K562 (cell line): ENCODE measurements around the gene HEBP1. TPM values are rescaled to one million over a fixed set of nuclear protein-coding genes. Genes with fewer than 3 reads are reported as not detected.

Experiments
- ATAC-seq: fragments of 200-7000 bp; cut with Tn5 transposase; 3 replicates; pipeline ENCODE4 v1.9.1; 2020; ENCODE audit warnings: moderate library complexity
- BruUV-seq: library from RNA; stranded (reverse); fragments of 400-500 nt; replicated peaks from 2 replicates; lab custom pipeline; 2021; lab: Mats Ljungman, UMichigan
- CTCF ChIA-PET: fragments of 300-600 bp; formaldehyde crosslinking; extraction: SDS; loops from one replicate; lab custom pipeline; 2021; ENCODE audit warnings: low intra/inter-chr PET ratio; lab: Yijun Ruan, JAX
- POLR2A ChIA-PET: fragments of 300-600, 350-650 bp; sonication (Branson Sonifier 250); formaldehyde crosslinking; extraction: SDS; loops from one replicate; lab custom pipeline; 2021; ENCODE audit warnings: antibody characterized with exemption, inconsistent platforms; lab: Yijun Ruan, JAX
- DNase-seq, 4 experiments: peaks; one replicate each; pipeline versions ENCODE4 v3.0.0 to v3.0.0-alpha.2; 2011 to 2018; ENCODE audit warnings: low spot score in 3 of 4, mixed read lengths in 3 of 4; ENCODE audit errors: extremely low read depth in 1 of 4
- FAIRE-seq: peaks from 2 replicates; lab custom pipeline; 2011; peaks lifted over from hg19 to GRCh38; lab: Jason Lieb, UNC
- H2AFZ ChIP-seq: 2 replicates; pipeline ENCODE4 v1.6.0; 2011; ENCODE audit warnings: low read depth, low read length, control low read depth, inconsistent platforms
- H3K27ac ChIP-seq: fragments of 200-600 bp; 3 replicates; pipeline ENCODE4 v1.8.0; 2011; ENCODE audit warnings: low read depth, mild to moderate bottlenecking, control low read depth, inconsistent platforms, low read length, moderate library complexity, mixed read lengths; ENCODE audit errors: extremely low read depth
- H3K27me3 ChIP-seq, 2 experiments: fragments of 300-600 bp in 1 of 2; 2 replicates in 1 of 2; 3 replicates in 1 of 2; pipeline versions ENCODE4 v1.6.0 to v1.8.0; 2011; ENCODE audit warnings: inconsistent platforms in 2 of 2, low read length in 2 of 2, mild to moderate bottlenecking in 1 of 2, mixed read lengths in 1 of 2, moderate library complexity in 1 of 2; ENCODE audit not compliant: control insufficient read depth in 2 of 2, insufficient read depth in 2 of 2
- H3K36me3 ChIP-seq: fragments of 300-600 bp; 3 replicates; pipeline ENCODE4 v1.8.0; 2011; ENCODE audit warnings: mild to moderate bottlenecking, low read length, inconsistent platforms; ENCODE audit not compliant: control insufficient read depth, insufficient read depth
- H3K4me1 ChIP-seq, 2 experiments: fragments of 200-600 bp in 1 of 2; replicated peaks in 1 of 2; 2 replicates in 1 of 2; 3 replicates in 1 of 2; pipeline versions ENCODE4 v1.5.1 to v1.8.0; 2011; ENCODE audit warnings: inconsistent platforms in 2 of 2, low read length in 2 of 2, mild to moderate bottlenecking in 1 of 2, mixed read lengths in 1 of 2, moderate library complexity in 1 of 2; ENCODE audit not compliant: control insufficient read depth in 2 of 2, insufficient read depth in 2 of 2
- H3K4me2 ChIP-seq: 2 replicates; pipeline ENCODE4 v1.6.1; 2011; ENCODE audit warnings: low read length, control low read depth, inconsistent platforms, mixed read lengths; ENCODE audit not compliant: insufficient read depth
- H3K4me3 ChIP-seq: fragments of 200-600 bp; sonication (generic), shearing (Covaris generic); 2 replicates; pipeline ENCODE4 v1.5.1; 2016; ENCODE audit warnings: control low read depth, inconsistent platforms
- H3K79me2 ChIP-seq: fragments of 200-600 bp; 3 replicates; pipeline ENCODE4 v1.8.0; 2011; ENCODE audit warnings: low read length, inconsistent platforms; ENCODE audit not compliant: control insufficient read depth, insufficient read depth
- H3K9ac ChIP-seq, 2 experiments: 2 replicates each; pipeline versions ENCODE4 v1.6.0 to v1.6.1; 2011; ENCODE audit warnings: low read depth in 2 of 2, low read length in 2 of 2, control low read depth in 1 of 2, inconsistent platforms in 1 of 2, mild to moderate bottlenecking in 1 of 2, mixed read lengths in 1 of 2; ENCODE audit not compliant: insufficient read depth in 1 of 2
- H3K9me1 ChIP-seq: one replicate; pipeline ENCODE4 v1.6.0; 2011; ENCODE audit warnings: inconsistent platforms, mild to moderate bottlenecking, low read length, moderate library complexity; ENCODE audit not compliant: control insufficient read depth, insufficient read depth
- H3K9me3 ChIP-seq: replicated peaks from 2 replicates; pipeline ENCODE4 v1.5.1; 2011; ENCODE audit warnings: low read depth, low read length, inconsistent platforms; ENCODE audit not compliant: control insufficient read depth, insufficient read depth
- H4K20me1 ChIP-seq: replicated peaks from 2 replicates; pipeline ENCODE4 v1.6.1; 2011; ENCODE audit warnings: low read length, inconsistent platforms, mixed read lengths; ENCODE audit not compliant: control insufficient read depth, insufficient read depth
- CREBBP ChIP-seq: IDR thresholded peaks from one replicate; pipeline ENCODE4 v1.6.1; 2012; ENCODE audit warnings: low read depth, mild to moderate bottlenecking, control low read depth, inconsistent platforms, low read length
- ETV6 ChIP-seq, 3 experiments: fragments of 150-350 bp in 1 of 3; sonication (generic) in 1 of 3; formaldehyde crosslinking in 1 of 3; IDR thresholded peaks; 2 replicates each; pipeline versions ENCODE4 v1.6.1 to v1.8.0; 2014 to 2022; ENCODE audit warnings: borderline replicate concordance in 2 of 3, low read depth in 2 of 3, antibody characterized with exemption in 1 of 3, low read length in 1 of 3, mild to moderate bottlenecking in 1 of 3, missing genetic modification reagents in 1 of 3
- FOXP1 ChIP-seq: sonication (generic); formaldehyde crosslinking; IDR thresholded peaks from 2 replicates; pipeline ENCODE4 v1.8.0; 2022; ENCODE audit warnings: mild to moderate bottlenecking, missing genetic modification reagents
- GATAD2A ChIP-seq: fragments of 450-650 bp; IDR thresholded peaks from 2 replicates; pipeline ENCODE4 v1.6.1; 2017
- KAT8 ChIP-seq: fragments of 450-650 bp; IDR thresholded peaks from 2 replicates; pipeline ENCODE4 v1.6.1; 2016; ENCODE audit warnings: low read depth, mild to moderate bottlenecking
- KDM1A ChIP-seq, 2 experiments: fragments of 450-650 bp; IDR thresholded peaks; 2 replicates each; pipeline ENCODE4 v1.6.1; 2016; ENCODE audit warnings: mild to moderate bottlenecking in 2 of 2
- PCBP2 ChIP-seq: fragments of 200-400 bp; formaldehyde crosslinking; IDR thresholded peaks from 2 replicates; pipeline ENCODE4 v1.6.1; 2018; ENCODE audit warnings: low read length, low read depth, mild to moderate bottlenecking, moderate library complexity; ENCODE audit not compliant: poor library complexity, severe bottlenecking
- PRDM10 ChIP-seq: fragments of 450-650 bp; IDR thresholded peaks from 2 replicates; pipeline ENCODE4 v1.6.1; 2018; ENCODE audit not compliant: partially characterized antibody
- TGIF2 ChIP-seq: sonication (generic); formaldehyde crosslinking; IDR thresholded peaks from 2 replicates; pipeline ENCODE4 v1.8.1; 2022; ENCODE audit warnings: mild to moderate bottlenecking, missing genetic modification reagents, moderate library complexity
- ZNF644 ChIP-seq: fragments of 200-800 bp; sonication (Bioruptor generic); IDR thresholded peaks from 2 replicates; pipeline ENCODE4 v1.6.1; 2016; ENCODE audit warnings: low read depth, missing genetic modification characterization, missing compliant biosample characterization
- WGBS: fragments of 100-300 bp; shearing (Covaris generic); methylation state at CpG from one replicate; pipeline ENCODE4 v1.1.6; 2016; ENCODE audit warnings: low coverage, mixed read lengths; ENCODE audit not compliant: insufficient coverage; ENCODE audit errors: missing lambda C conversion rate; 5-methylcytosine and 5-hydroxymethylcytosine counted together
- in situ Hi-C: fragments of 300-500 bp; cut with MboI; formaldehyde crosslinking; loops from 4 replicates; pipeline ENCODE4 v1.15.0; 2018; ENCODE audit warnings: inconsistent platforms, mixed read lengths
- intact Hi-C: fragments of 100-400 bp; cut with micrococcal nuclease; formaldehyde crosslinking; loops from 2 replicates; pipeline ENCODE4 v1.14.2; 2022
- polyA plus RNA-seq, 8 experiments: library from polyadenylated mRNA; depleted of rRNA in 4 of 8; stranded (reverse) in 5 of 8; unstranded in 3 of 8; fragments of >200 nt; fragmentation: Nextera tagmentation in 2 of 8; fragmentation: Illumina TruSeq in 1 of 8; extraction: Ambion mirVana in 2 of 8; extraction: Trizol in 1 of 8; gene quantifications; 2 replicates each; pipeline versions ENCODE4 v1.2.1 to v1.2.3, GENCODE V29; 2011 to 2014; ENCODE audit warnings: inconsistent platforms in 1 of 8, missing spikeins in 1 of 8
- total RNA-seq, 7 experiments: library from RNA; depleted of rRNA in 6 of 7; stranded (reverse); fragments of >200 nt in 6 of 7; fragmentation: Illumina TruSeq in 2 of 7; extraction: Trizol in 2 of 7; gene quantifications; 2 replicates each; pipeline versions ENCODE4 v1.2.1 to v1.2.3, GENCODE V29; 2011 to 2021; ENCODE audit warnings: low replicate concordance in 1 of 7
- TF ChIP-seq, protein P1 (sequence below), 2 experiments: fragments of 450-650 bp; conservative IDR thresholded peaks; 2 replicates each; pipeline ENCODE4 v1.6.1; 2017; ENCODE audit warnings: mild to moderate bottlenecking in 2 of 2, moderate library complexity in 2 of 2
- TF ChIP-seq, protein P2 (sequence below): fragments of 250-450 bp; sonication (Bioruptor Pico); IDR thresholded peaks from 2 replicates; pipeline ENCODE4 v1.5.0; 2020; ENCODE audit warnings: mild to moderate bottlenecking, borderline replicate concordance
- TF ChIP-seq, protein P3 (sequence below): fragments of 250-450 bp; sonication (Bioruptor Pico); IDR thresholded peaks from 2 replicates; pipeline ENCODE4 v1.4.0; 2020; ENCODE audit warnings: borderline replicate concordance

HEBP1 gene
- total and polyA plus RNA-seq, 9 of the 15 experiments (the other 6 are each of a cell fraction or from before 2014, with no cell fraction given), result 1.1 to 10.1 (median 2.4) TPM

GRCh38 chr12:12952036-12952435 lies 48.0 kb downstream of the HEBP1 start, which contains the start of gene GPRC5D:
Gene GPRC5D (minus strand): TSS chr12:12952170. CDS start chr12:12950384, 1,786 bp downstream.
- no peaks in the 10 kb centered on the region for H3K4me1 ChIP-seq
- H3K27me3 ChIP-seq, result no peaks in the 10 kb centered on the region
- no peaks in the 10 kb centered on the region for H3K79me2 ChIP-seq
- no peak for ATAC-seq
- H3K9ac ChIP-seq, result no peak within 1 kb of the TSS
- H3K9me3 ChIP-seq, result no peaks in the 10 kb centered on the region
- no peaks in the 10 kb centered on the region for H4K20me1 ChIP-seq
- H3K9me1 ChIP-seq, result no peaks in the 10 kb centered on the region
- DNase-seq, result no peak
- H3K36me3 ChIP-seq, result peaks cover 9% of the 10 kb centered on the region; the same call in 1 of the 3 replicates
- H3K4me2 ChIP-seq, result no peak within 1 kb of the TSS
- no peak for FAIRE-seq
- CTCF ChIA-PET, result no interaction called here
- no peak within 1 kb of the TSS for H3K4me3 ChIP-seq
- in situ Hi-C loops (no loop called here), intact Hi-C loops (no loop called here)
- H2AFZ ChIP-seq, result no peak within 1 kb of the TSS
- BruUV-seq, result no TSS peak
- H3K27ac ChIP-seq, result no peak within 1 kb of the TSS
- POLR2A ChIA-PET, result interaction anchor here (0.6 kb wide), 1 partner anchor 215 kb away, joined by 3 read pairs; no protein-coding TSS in a partner anchor
- WGBS, result 89% methylated on average over 5 of the region's 6 CpGs
- TF ChIP-seq PRDM10, result no peak
- TF ChIP-seq ZNF644 (tag), result no peak
- no peak for TF ChIP-seq FOXP1 (CRISPR knock-in tag)
- no peak for TF ChIP-seq PCBP2
- TF ChIP-seq GATAD2A, result no peak
- TF ChIP-seq KAT8, result no peak
- TF ChIP-seq, protein P1, sequence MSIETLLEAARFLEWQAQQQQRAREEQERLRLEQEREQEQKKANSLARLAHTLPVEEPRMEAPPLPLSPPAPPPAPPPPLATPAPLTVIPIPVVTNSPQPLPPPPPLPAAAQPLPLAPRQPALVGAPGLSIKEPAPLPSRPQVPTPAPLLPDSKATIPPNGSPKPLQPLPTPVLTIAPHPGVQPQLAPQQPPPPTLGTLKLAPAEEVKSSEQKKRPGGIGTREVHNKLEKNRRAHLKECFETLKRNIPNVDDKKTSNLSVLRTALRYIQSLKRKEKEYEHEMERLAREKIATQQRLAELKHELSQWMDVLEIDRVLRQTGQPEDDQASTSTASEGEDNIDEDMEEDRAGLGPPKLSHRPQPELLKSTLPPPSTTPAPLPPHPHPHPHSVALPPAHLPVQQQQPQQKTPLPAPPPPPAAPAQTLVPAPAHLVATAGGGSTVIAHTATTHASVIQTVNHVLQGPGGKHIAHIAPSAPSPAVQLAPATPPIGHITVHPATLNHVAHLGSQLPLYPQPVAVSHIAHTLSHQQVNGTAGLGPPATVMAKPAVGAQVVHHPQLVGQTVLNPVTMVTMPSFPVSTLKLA (conservative IDR thresholded peaks at IDR 0.05), result no peak
- TF ChIP-seq, protein P2, sequence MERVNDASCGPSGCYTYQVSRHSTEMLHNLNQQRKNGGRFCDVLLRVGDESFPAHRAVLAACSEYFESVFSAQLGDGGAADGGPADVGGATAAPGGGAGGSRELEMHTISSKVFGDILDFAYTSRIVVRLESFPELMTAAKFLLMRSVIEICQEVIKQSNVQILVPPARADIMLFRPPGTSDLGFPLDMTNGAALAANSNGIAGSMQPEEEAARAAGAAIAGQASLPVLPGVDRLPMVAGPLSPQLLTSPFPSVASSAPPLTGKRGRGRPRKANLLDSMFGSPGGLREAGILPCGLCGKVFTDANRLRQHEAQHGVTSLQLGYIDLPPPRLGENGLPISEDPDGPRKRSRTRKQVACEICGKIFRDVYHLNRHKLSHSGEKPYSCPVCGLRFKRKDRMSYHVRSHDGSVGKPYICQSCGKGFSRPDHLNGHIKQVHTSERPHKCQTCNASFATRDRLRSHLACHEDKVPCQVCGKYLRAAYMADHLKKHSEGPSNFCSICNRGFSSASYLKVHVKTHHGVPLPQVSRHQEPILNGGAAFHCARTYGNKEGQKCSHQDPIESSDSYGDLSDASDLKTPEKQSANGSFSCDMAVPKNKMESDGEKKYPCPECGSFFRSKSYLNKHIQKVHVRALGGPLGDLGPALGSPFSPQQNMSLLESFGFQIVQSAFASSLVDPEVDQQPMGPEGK (CRISPR knock-in tag), result no peak
- TF ChIP-seq TGIF2 (CRISPR knock-in tag), result no peak
- no peak for TF ChIP-seq ETV6 (IDR thresholded peaks at IDR 0.05; ENCODE audit: borderline replicate concordance in 1 of 2, low read depth in 2 of 2, low read length in 1 of 2)
- no peak for TF ChIP-seq ETV6 (CRISPR knock-in tag; IDR thresholded peaks at IDR 0.05; ENCODE audit: borderline replicate concordance)
- TF ChIP-seq CREBBP, result no peak
- TF ChIP-seq, protein P3, sequence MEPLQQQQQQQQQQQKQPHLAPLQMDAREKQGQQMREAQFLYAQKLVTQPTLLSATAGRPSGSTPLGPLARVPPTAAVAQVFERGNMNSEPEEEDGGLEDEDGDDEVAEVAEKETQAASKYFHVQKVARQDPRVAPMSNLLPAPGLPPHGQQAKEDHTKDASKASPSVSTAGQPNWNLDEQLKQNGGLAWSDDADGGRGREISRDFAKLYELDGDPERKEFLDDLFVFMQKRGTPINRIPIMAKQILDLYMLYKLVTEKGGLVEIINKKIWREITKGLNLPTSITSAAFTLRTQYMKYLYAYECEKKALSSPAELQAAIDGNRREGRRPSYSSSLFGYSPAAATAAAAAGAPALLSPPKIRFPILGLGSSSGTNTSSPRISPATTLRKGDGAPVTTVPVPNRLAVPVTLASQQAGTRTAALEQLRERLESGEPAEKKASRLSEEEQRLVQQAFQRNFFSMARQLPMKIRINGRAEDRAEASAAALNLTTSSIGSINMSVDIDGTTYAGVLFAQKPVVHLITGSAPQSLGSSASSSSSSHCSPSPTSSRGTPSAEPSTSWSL (CRISPR knock-in tag), result no peak
- TF ChIP-seq KDM1A (IDR thresholded peaks at IDR 0.05), result no peak
